Mononuclear cell (primary cell): ENCODE measurements around the gene PRXL2B. TPM values are rescaled to one million over a fixed set of nuclear protein-coding genes. Genes with fewer than 3 reads are reported as not detected.

Experiments
- H3K27me3 ChIP-seq: 2 replicates; pipeline ENCODE4 v1.6.0; 2011; ENCODE audit warnings: low read length, control low read depth; ENCODE audit not compliant: insufficient read depth
- H3K4me1 ChIP-seq: 2 replicates; pipeline ENCODE4 v1.5.1; 2011; ENCODE audit warnings: mild to moderate bottlenecking, low read length, control low read depth; ENCODE audit not compliant: insufficient read depth
- H3K4me3 ChIP-seq: 2 replicates; pipeline ENCODE4 v1.5.1; 2011; ENCODE audit warnings: mild to moderate bottlenecking, low read length, moderate library complexity
- H3K9me3 ChIP-seq: 2 replicates; pipeline ENCODE4 v1.5.1; 2011; ENCODE audit warnings: low read depth, mild to moderate bottlenecking, control low read depth, low read length
- total RNA-seq: library from RNA; depleted of rRNA; stranded (reverse); fragments of >200 nt; gene quantifications from one replicate; pipeline ENCODE4 v1.2.3, GENCODE V29; 2012

The PRXL2B gene
- total RNA-seq: 4.2 TPM

- H3K4me3 ChIP-seq: peak within 1 kb of the TSS; percentile 66
Observed at GRCh38 chr1:2586154-2587070, at the start of gene PRXL2B. Gene PRXL2B, plus strand, starts transcription at chr1:2586777. Its CDS starts 109 bp downstream, at chr1:2586886.

GRCh38 chr1:2537784-2538115 is 48.8 kb upstream of the PRXL2B start:
- Histone ChIP-seq H3K4me3 (no peak overlapping the region), H3K27me3 (peaks cover 7% of the 10 kb centered on the region), H3K4me1 (peaks cover 5% of the 10 kb centered on the region), H3K9me3 (no peaks in the 10 kb centered on the region)

More at GRCh38 chr1:2586154-2587070, at the start of gene PRXL2B:
- H3K4me1 ChIP-seq: peaks cover 41% of the 10 kb centered on the region
- no peaks in the 10 kb centered on the region for H3K9me3 ChIP-seq
- H3K27me3 ChIP-seq: no peaks in the 10 kb centered on the region

GRCh38 chr1:2538376-2538775 is 48.2 kb upstream of the PRXL2B start:
- Histone ChIP-seq H3K4me1 (peaks cover 5% of the 10 kb centered on the region), H3K27me3 (peaks cover 7% of the 10 kb centered on the region), H3K4me3 (no peak overlapping the region), H3K9me3 (no peaks in the 10 kb centered on the region)

- Histone ChIP-seq H3K27me3 (peaks cover 7% of the 10 kb centered on the region), H3K9me3 (no peaks in the 10 kb centered on the region), H3K4me1 (peaks cover 10% of the 10 kb centered on the region), H3K4me3 (no peak overlapping the region)
Observed at GRCh38 chr1:2538872-2539271, 47.7 kb upstream of the PRXL2B start.

- Histone ChIP-seq H3K27me3 (peaks cover 7% of the 10 kb centered on the region), H3K4me3 (no peak overlapping the region)
Observed at GRCh38 chr1:2539312-2539907, 47.2 kb upstream of the PRXL2B start.

GRCh38 chr1:2540816-2541492 is 45.6 kb upstream of the PRXL2B start:
- no peaks in the 10 kb centered on the region for H3K9me3 ChIP-seq
- no peak overlapping the region for H3K4me3 ChIP-seq
- peaks cover 7% of the 10 kb centered on the region for H3K27me3 ChIP-seq
- H3K4me1 ChIP-seq: peaks cover 15% of the 10 kb centered on the region

More at GRCh38 chr1:2539312-2539907, 47.2 kb upstream of the PRXL2B start:
- Histone ChIP-seq H3K9me3 (no peaks in the 10 kb centered on the region), H3K4me1 (peaks cover 12% of the 10 kb centered on the region)

GRCh38 chr1:2541619-2542245 is 44.8 kb upstream of the PRXL2B start:
- no peaks in the 10 kb centered on the region for H3K9me3 ChIP-seq
- H3K4me3 ChIP-seq: no peak overlapping the region
- H3K4me1 ChIP-seq: peaks cover 15% of the 10 kb centered on the region

GRCh38 chr1:2542246-2542915 is 44.2 kb upstream of the PRXL2B start:
- H3K9me3 ChIP-seq: no peaks in the 10 kb centered on the region
- peaks cover 7% of the 10 kb centered on the region for H3K27me3 ChIP-seq
- H3K4me1 ChIP-seq: peaks cover 20% of the 10 kb centered on the region
- H3K4me3 ChIP-seq: no peak overlapping the region

More at GRCh38 chr1:2541619-2542245, 44.8 kb upstream of the PRXL2B start:
- H3K27me3 ChIP-seq: peaks cover 7% of the 10 kb centered on the region

- Histone ChIP-seq H3K4me3 (no peak overlapping the region), H3K4me1 (peaks cover 32% of the 10 kb centered on the region), H3K9me3 (no peaks in the 10 kb centered on the region)
Observed at GRCh38 chr1:2543543-2544092, 43.0 kb upstream of the PRXL2B start.

GRCh38 chr1:2544093-2544874 is 42.3 kb upstream of the PRXL2B start:
- Histone ChIP-seq H3K9me3 (no peaks in the 10 kb centered on the region), H3K4me3 (no peak overlapping the region), H3K27me3 (peaks cover 7% of the 10 kb centered on the region), H3K4me1 (peaks cover 38% of the 10 kb centered on the region)

More at GRCh38 chr1:2543543-2544092, 43.0 kb upstream of the PRXL2B start:
- peaks cover 7% of the 10 kb centered on the region for H3K27me3 ChIP-seq

GRCh38 chr1:2544875-2545640 is 41.5 kb upstream of the PRXL2B start:
- H3K27me3 ChIP-seq: peaks cover 7% of the 10 kb centered on the region
- no peaks in the 10 kb centered on the region for H3K9me3 ChIP-seq
- peaks cover 45% of the 10 kb centered on the region for H3K4me1 ChIP-seq
- no peak overlapping the region for H3K4me3 ChIP-seq

- peaks cover 3% of the 10 kb centered on the region for H3K27me3 ChIP-seq
- peak overlapping the region; percentile 76 for H3K4me3 ChIP-seq
- no peaks in the 10 kb centered on the region for H3K9me3 ChIP-seq
- H3K4me1 ChIP-seq: peaks cover 51% of the 10 kb centered on the region
Observed at GRCh38 chr1:2545754-2546514, 40.6 kb upstream of the PRXL2B start.
